ENCODE results near the gene PIP4K2C. TPM values are rescaled to one million over a fixed set of nuclear protein-coding genes. Genes with fewer than 3 reads are reported as not detected.

PIP4K2C gene
- total and polyA plus RNA-seq, 12 donors: 5.8 to 17.2 (median 14.1) TPM

DNA sequence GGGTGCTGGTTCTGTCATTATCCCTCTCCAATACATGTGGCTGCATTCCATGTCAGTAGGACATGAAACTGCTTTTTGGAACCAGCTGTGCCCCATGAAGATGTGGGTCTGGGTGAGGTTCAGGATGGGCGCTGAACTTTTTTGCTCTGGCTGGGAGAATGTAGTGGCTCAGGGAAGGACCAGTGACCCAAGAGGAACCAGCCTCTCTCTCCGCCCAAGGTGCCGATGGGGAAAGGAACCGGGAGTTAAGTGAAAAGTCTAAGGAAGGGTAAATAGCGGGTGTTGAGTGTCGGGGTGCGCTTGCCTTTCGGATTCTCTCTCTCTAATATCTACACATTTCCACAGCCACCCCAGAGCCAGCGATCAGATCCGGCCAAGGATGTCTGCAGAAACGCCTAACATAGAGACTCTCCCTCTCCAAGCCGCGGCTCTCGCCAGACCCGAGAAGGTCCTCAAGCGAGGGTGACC, 28.0 kb downstream of the PIP4K2C start:
- TF ChIP-seq, protein P1, sequence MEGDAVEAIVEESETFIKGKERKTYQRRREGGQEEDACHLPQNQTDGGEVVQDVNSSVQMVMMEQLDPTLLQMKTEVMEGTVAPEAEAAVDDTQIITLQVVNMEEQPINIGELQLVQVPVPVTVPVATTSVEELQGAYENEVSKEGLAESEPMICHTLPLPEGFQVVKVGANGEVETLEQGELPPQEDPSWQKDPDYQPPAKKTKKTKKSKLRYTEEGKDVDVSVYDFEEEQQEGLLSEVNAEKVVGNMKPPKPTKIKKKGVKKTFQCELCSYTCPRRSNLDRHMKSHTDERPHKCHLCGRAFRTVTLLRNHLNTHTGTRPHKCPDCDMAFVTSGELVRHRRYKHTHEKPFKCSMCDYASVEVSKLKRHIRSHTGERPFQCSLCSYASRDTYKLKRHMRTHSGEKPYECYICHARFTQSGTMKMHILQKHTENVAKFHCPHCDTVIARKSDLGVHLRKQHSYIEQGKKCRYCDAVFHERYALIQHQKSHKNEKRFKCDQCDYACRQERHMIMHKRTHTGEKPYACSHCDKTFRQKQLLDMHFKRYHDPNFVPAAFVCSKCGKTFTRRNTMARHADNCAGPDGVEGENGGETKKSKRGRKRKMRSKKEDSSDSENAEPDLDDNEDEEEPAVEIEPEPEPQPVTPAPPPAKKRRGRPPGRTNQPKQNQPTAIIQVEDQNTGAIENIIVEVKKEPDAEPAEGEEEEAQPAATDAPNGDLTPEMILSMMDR (IDR thresholded peaks at IDR 0.05): no peak
- Histone ChIP-seq H3K4me1 (peaks cover 9 to 70% (median 29%) of the 10 kb centered on the region in 9 donors), H3K27ac (peak overlapping the region in 7 of 10 donors; percentile 41 to 81 (median 73)), H3K36me3 (peaks cover 0 to 28% (median 6%) of the 10 kb centered on the region in 9 donors), H3K9me3 (no peaks in the 10 kb centered on the region), H3K27me3 (peaks cover 11 to 82% (median 42%) of the 10 kb centered on the region in 7 donors), H3K4me3 (peak overlapping the region in 7 of 10 donors; percentile 20 to 60 (median 54))
- 54 to 56% methylated on average over 16 of the region's 16 CpGs for WGBS, 2 donors
- intact Hi-C loops (cut with DNase I): no loop called here
- DNase-seq: no peak
- ATAC-seq: peak in 3 of 8 donors; percentile 25 to 60 (median 55)

DNA sequence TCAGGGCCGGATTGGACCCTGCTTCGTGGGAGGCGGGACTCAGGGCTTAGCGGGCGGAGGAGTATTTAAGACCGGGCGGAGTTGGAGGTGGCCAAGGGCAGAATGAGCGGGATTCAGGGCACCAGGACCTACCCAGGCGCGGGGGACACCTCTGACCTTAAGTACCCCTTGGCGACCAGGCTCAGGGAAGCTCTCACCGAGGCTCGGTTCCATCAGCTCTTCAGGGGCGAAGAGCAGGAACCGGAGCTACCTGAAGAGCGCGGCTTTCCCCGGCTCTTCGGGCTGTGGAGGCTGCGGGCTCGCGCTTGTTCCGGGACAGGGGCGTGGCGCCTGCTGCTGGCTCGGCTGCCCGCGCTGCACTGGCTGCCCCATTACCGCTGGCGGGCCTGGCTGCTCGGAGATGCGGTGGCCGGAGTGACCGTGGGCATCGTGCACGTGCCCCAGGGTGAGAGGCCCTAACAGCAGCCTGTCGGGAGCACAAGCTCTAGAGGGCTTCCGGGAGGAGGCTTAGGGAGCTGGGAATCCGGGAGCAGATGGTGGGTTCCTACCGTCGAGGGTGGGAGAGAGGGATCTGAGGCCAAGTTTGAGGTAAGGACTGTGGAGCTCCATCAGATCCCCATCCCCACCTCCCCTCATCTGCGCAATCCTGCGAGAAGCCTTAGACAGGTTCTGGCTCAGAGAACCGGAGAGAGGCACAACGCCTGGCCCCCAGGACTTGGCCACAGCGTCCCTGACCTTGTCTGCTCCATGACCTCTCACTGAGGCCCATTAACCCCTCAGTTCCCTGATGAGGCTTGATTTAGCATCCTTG, 28.6 kb downstream of the PIP4K2C start:
- 33 to 48% methylated on average over 46 of the region's 46 CpGs for WGBS, 2 donors
- peak overlapping the region in 7 of 10 donors; percentile 41 to 81 (median 61) for H3K27ac ChIP-seq
- intact Hi-C loops (cut with DNase I): loop anchor here in 5 of 10 donors (2.0 to 10.0 kb wide), 4 partner anchors 37 to 165 kb away; partner anchors contain the start of genes GLI1 (in 1 of the 5) and INHBE (in 1 of the 5)
- H3K36me3 ChIP-seq: peaks cover 0 to 24% (median 6%) of the 10 kb centered on the region in 9 donors
- H3K9me3 ChIP-seq: no peaks in the 10 kb centered on the region
- peak; percentile 9 to 53 (median 39) for ATAC-seq
- peaks cover 9 to 63% (median 29%) of the 10 kb centered on the region in 9 donors for H3K4me1 ChIP-seq
- H3K4me3 ChIP-seq: peak overlapping the region; percentile 14 to 60 (median 44)
- TF ChIP-seq, protein P1 (IDR thresholded peaks at IDR 0.05): no peak
- peaks cover 11 to 85% (median 49%) of the 10 kb centered on the region in 7 donors for H3K27me3 ChIP-seq
- DNase-seq: peak; percentile 43 to 61

DNA sequence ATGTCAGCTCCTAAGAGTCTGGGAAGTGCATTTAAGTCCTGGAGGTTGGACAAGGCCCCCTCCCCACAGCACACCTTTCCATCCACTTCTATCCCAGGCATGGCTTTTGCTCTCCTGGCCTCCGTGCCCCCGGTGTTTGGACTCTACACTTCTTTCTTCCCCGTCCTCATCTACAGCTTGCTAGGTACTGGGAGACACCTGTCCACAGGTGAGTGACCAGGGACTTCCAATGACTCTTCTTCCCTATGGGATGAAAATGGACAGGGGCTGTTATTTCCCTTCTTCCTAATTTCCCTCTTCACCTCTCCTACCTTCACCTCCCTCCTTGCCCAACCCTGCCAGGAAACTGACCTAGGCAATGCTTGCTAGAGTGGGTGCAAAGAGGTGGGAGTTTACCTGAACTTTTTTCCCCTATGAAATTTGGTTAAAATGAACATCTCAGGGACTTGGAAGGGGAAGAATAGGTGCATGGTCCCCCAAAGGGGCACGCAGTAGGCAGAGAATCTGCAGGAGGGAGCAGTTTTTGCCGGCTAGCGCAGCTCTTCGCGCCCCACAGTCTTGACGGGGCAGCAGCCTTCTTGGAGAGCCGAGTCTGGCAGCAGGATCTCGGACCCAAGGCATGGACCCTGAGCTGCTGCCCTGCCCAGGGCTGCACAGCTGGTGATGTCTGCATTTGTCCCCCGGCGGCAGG, 29.4 kb downstream of the PIP4K2C start:
- Histone ChIP-seq H3K4me1 (peaks cover 9 to 56% (median 28%) of the 10 kb centered on the region in 9 donors), H3K4me3 (peak overlapping the region; percentile 14 to 60 (median 52)), H3K9me3 (no peaks in the 10 kb centered on the region), H3K36me3 (peaks cover 0 to 24% (median 4%) of the 10 kb centered on the region in 9 donors), H3K27me3 (peaks cover 11 to 92% (median 54%) of the 10 kb centered on the region in 7 donors), H3K27ac (peak overlapping the region in 3 of 10 donors; percentile 2 to 81 (median 75))
- ATAC-seq (no peak), DNase-seq (no peak)
- intact Hi-C loops (cut with DNase I): loop anchor here in 5 of 10 donors (2.0 to 10.0 kb wide), 4 partner anchors 38 to 166 kb away; partner anchors contain the start of genes GLI1 (in 1 of the 5) and INHBE (in 1 of the 5)
- WGBS, 2 donors: 47 to 56% methylated on average over 13 of the region's 13 CpGs
- TF ChIP-seq, protein P1 (IDR thresholded peaks at IDR 0.05): no peak

Measured in heart right ventricle (tissue), 16 donors.